Lower leg skin (tissue), 4 donors: ENCODE measurements around the gene FARP1. TPM values are rescaled to one million over a fixed set of nuclear protein-coding genes. Genes with fewer than 3 reads are reported as not detected.

ENCODE experiments used
- DNase-seq, 2 donors: peaks; one replicate each; pipeline ENCODE4 v3.0.0-alpha.2; 2019; ENCODE audit warnings: low spot score in 2 of 2
- H3K4me3 ChIP-seq: fragments of 200-600 bp; sonication (generic); 2 replicates; pipeline ENCODE4 v1.5.1; 2017; ENCODE audit warnings: mild to moderate bottlenecking, low read depth; ENCODE audit not compliant: poor library complexity, severe bottlenecking
- POLR2A ChIP-seq, 2 donors: fragments of 450-650 bp; IDR thresholded peaks; one replicate each; pipeline ENCODE4 v1.6.1; 2016 to 2017; ENCODE audit warnings: antibody characterized with exemption in 2 of 2, mild to moderate bottlenecking in 1 of 2, moderate library complexity in 1 of 2
- WGBS, 2 donors: methylation state at CpG; one replicate each; pipeline ENCODE4 v1.1.5; 2018; 5-methylcytosine and 5-hydroxymethylcytosine counted together
- intact Hi-C: fragments of 100-400 bp; cut with DNase I; formaldehyde crosslinking; loops from one replicate; pipeline ENCODE4 v1.15.0; 2023; ENCODE audit warnings: low total_unique reads
- total RNA-seq, 4 donors: library from RNA; depleted of rRNA; stranded (reverse); fragments of >200 nt; gene quantifications; one replicate each; pipeline ENCODE4 v1.1.0, GENCODE V29; 2016
- TF ChIP-seq, protein P1 (sequence below), 3 donors: fragments of 450-650 bp; IDR thresholded peaks; one replicate each; pipeline ENCODE4 v1.5.1; 2016; ENCODE audit warnings: antibody characterized with exemption in 3 of 3, mild to moderate bottlenecking in 3 of 3, moderate library complexity in 2 of 3

FARP1 gene
- total RNA-seq, 4 donors from 2014 or later = 4.9 to 26.2 (median 13.3) TPM

DNA sequence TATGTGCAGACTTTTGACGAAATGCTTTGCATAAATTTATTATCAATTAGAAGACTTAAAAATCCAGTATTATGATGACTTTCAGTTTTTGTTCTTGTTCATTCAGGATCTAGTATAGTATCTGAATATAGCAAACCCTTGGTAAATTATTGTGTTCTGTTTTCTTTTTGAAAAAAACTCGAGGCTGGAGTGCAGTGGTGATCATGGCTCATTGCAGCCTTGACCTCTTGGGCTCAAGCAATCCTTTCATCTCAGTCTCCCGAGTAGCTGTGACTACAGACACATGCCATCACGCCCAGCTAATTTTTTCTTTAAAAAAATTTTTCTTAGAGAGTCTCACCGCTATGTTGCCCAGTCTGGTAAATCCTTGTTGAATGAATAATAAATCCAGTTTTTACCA lies 4.6 kb downstream of the FARP1 start:
- no peak for TF ChIP-seq POLR2A (IDR thresholded peaks at IDR 0.05)
- TF ChIP-seq, protein P1, sequence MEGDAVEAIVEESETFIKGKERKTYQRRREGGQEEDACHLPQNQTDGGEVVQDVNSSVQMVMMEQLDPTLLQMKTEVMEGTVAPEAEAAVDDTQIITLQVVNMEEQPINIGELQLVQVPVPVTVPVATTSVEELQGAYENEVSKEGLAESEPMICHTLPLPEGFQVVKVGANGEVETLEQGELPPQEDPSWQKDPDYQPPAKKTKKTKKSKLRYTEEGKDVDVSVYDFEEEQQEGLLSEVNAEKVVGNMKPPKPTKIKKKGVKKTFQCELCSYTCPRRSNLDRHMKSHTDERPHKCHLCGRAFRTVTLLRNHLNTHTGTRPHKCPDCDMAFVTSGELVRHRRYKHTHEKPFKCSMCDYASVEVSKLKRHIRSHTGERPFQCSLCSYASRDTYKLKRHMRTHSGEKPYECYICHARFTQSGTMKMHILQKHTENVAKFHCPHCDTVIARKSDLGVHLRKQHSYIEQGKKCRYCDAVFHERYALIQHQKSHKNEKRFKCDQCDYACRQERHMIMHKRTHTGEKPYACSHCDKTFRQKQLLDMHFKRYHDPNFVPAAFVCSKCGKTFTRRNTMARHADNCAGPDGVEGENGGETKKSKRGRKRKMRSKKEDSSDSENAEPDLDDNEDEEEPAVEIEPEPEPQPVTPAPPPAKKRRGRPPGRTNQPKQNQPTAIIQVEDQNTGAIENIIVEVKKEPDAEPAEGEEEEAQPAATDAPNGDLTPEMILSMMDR (IDR thresholded peaks at IDR 0.05) = no peak
- 66% methylated on average over 5 of the region's 5 CpGs for WGBS, 2 donors
- no peak for DNase-seq
- H3K4me3 ChIP-seq = no peak overlapping the region
- intact Hi-C loops = no loop called here

DNA sequence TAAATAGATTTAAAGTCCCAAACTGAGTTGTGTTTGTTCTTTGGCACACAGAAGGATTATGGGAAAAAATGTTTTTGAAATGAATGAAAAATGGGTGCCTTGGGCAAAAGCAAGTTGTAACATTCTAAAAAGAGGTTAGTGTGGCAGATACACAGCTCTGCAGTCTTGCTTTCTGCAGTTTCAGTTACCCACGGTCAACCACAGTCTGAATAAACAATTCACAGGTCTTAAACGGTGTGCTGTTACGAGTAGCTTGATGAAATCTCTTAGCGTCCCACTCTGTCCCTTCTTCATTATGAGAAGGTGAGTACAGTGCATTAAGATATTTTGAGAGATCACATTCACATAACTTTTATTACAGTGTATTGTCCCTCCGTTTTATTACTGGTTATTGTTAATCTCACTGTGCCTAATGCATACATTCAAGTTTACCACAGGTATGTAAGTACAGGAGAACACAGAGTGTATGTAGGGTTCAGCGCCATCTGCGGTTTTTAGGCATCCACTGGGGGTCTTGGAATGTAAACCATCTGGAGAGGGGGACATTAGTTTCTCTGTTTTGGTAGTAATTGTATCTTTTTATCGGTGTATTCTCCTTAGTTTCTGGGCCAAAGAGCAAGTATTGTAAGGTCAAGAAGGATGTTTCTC lies 8.1 kb downstream of the FARP1 start:
- DNase-seq = peak in 1 of 2 donors; percentile 3
- TF ChIP-seq POLR2A (IDR thresholded peaks at IDR 0.05) = no peak
- TF ChIP-seq, protein P1 (IDR thresholded peaks at IDR 0.05) = no peak
- H3K4me3 ChIP-seq = no peak overlapping the region
- intact Hi-C loops = no loop called here
- 68 to 84% methylated on average over 8 of the region's 8 CpGs for WGBS, 2 donors

DNA sequence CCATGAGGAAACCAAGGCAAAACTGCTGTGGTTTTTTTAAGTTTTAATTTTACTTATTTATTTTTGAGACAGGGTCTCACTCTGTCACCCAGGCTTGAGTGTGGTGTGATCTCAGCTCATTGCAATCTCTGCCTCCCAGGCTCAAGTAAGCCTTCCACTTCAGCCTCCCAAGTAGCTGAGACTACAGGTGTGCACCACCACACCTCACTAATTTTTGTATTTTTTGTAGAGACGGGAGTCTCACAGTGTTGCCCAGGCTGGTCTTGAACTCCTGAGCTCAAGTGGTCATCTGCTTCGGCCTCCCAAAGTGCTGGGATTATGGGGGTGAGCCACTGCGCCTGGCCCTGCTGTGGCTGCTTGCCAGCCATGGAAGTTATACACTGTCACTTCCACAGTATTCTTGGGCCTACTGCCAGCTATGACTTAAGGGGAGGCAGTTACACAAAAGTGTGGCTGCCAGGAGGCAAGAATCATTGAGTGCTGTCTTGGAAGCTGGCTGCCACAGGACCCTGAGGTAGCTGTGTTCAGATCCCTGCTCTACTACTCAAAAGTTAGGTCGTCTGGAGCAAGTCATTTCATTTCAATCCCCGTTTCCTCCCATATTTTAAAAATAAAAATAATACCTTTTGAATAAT lies 12.7 kb downstream of the FARP1 start:
- WGBS, 2 donors = 85 to 89% methylated on average over 5 of the region's 5 CpGs
- intact Hi-C loops = no loop called here
- no peak overlapping the region for H3K4me3 ChIP-seq
- peak in 1 of 2 donors; percentile 42 for DNase-seq
- no peak for TF ChIP-seq POLR2A (IDR thresholded peaks at IDR 0.05)
- TF ChIP-seq, protein P1 (IDR thresholded peaks at IDR 0.05) = no peak

- no peak overlapping the region for H3K4me3 ChIP-seq
- intact Hi-C loops = no loop called here
- TF ChIP-seq, protein P1 (IDR thresholded peaks at IDR 0.05) = no peak
- no peak for TF ChIP-seq POLR2A (IDR thresholded peaks at IDR 0.05)
- WGBS, 2 donors = 80 to 83% methylated on average over 2 of the region's 2 CpGs
- peak in 1 of 2 donors; percentile 9 for DNase-seq
Observed at GRCh38 chr13:98156259-98156658, 13.4 kb downstream of the FARP1 start.

DNA sequence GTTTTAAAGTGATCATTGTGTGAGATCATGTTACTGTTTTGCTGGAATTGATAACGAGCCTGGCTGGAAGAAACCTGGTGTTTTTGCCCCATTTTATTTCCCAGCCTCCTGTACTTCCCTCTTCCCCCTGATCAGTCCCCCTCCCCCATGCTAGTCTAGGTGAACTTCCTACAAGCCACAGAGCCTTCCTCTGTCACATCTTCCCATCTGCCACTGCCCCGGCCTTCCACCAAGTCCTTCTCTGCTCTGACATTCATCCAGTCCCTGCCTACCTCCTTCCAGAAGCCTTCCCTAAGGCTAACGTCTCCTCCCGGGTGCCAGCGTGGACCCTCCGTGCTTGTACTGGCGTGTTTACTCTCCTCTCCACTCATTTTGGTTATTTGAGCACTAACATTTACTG lies 14.3 kb downstream of the FARP1 start:
- 78 to 84% methylated on average over 7 of the region's 7 CpGs for WGBS, 2 donors
- TF ChIP-seq, protein P1 (IDR thresholded peaks at IDR 0.05) = no peak
- no peak for TF ChIP-seq POLR2A (IDR thresholded peaks at IDR 0.05)
- no peak overlapping the region for H3K4me3 ChIP-seq
- DNase-seq = peak in 1 of 2 donors; percentile 56
- intact Hi-C loops = no loop called here
